ENCODE data around the gene BCAS3. TPM values are rescaled to one million over a fixed set of nuclear protein-coding genes. Genes with fewer than 3 reads are reported as not detected.

The BCAS3 gene
- total RNA-seq, 1 donor from 2014 or later, result 64.9 TPM

DNA sequence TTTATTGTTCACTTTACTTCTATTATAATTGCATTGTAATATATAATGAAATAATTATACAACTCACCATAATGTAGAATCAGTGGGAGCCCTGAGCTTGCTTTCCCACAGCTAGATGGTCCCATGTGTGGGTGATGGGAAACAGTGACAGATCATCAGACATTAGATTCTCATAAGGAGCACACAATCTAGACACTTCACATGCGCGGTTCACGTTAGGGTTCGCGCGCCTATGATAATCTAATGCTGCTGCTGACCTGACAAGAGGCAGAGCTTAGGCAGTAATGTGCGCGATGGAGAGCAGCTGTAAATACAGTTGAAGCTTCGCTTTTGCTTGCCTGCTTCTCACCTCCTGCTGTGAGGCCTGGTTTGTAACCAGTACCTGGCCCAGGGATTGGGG, 40.2 kb downstream of the BCAS3 start:
- Mint-ChIP-seq H3K27me3 (ENCODE audit: low read depth) (no peaks in the 10 kb centered on the region), H3K27ac (no peak overlapping the region), H3K4me1 (peaks cover 10% of the 10 kb centered on the region), H3K4me3 (no peak overlapping the region), H3K9me3 (no peaks in the 10 kb centered on the region), H3K36me3 (peaks cover 1% of the 10 kb centered on the region)
- TF ChIP-seq, protein P1, sequence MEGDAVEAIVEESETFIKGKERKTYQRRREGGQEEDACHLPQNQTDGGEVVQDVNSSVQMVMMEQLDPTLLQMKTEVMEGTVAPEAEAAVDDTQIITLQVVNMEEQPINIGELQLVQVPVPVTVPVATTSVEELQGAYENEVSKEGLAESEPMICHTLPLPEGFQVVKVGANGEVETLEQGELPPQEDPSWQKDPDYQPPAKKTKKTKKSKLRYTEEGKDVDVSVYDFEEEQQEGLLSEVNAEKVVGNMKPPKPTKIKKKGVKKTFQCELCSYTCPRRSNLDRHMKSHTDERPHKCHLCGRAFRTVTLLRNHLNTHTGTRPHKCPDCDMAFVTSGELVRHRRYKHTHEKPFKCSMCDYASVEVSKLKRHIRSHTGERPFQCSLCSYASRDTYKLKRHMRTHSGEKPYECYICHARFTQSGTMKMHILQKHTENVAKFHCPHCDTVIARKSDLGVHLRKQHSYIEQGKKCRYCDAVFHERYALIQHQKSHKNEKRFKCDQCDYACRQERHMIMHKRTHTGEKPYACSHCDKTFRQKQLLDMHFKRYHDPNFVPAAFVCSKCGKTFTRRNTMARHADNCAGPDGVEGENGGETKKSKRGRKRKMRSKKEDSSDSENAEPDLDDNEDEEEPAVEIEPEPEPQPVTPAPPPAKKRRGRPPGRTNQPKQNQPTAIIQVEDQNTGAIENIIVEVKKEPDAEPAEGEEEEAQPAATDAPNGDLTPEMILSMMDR (IDR thresholded peaks at IDR 0.05; ENCODE audit: unreplicated experiment), result no peak
- DNase-seq (ENCODE audit: low spot score in 2 of 2, unreplicated experiment in 2 of 2), result no peak

DNA sequence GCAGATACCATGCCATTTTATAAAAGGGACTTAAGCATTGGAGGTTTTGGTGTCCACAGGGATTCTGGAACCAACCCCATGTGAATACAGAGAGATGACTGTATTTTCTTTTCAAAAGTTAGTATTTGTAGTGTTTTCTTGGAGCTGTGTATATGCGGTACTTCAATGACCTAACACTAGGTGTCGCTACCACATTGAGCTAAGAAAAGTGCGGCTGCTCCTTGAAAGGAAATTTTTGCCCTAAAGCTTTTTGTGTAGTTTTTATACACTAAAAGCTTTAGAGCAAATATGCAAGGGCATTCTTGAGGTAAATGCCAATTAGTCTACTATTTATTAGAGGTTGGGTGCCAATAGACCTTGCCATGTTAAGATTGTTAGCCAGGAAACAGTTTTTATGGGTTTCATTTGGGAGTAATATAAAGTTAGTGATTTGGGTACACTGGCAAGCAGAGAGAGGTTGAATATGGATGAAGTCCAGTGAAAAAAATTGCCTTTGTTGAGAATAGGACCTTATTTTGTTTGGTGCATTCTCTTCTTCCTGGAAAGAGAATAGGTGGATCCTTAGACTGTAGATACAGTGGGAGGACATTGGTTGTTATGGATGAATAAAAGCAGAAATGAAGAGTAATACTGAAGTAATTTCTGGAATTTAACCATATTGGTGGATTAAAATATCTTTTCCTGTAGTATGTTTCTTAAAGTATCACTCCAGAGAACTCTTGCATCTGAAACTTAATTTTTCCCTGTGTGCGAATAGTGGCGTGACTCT, 43.3 kb downstream of the BCAS3 start:
- TF ChIP-seq, protein P1 (IDR thresholded peaks at IDR 0.05; ENCODE audit: unreplicated experiment), result peak; percentile 93
- Mint-ChIP-seq H3K27me3 (ENCODE audit: low read depth) (no peaks in the 10 kb centered on the region), H3K4me3 (no peak overlapping the region), H3K9me3 (no peaks in the 10 kb centered on the region), H3K36me3 (no peaks in the 10 kb centered on the region), H3K27ac (peak overlapping the region; percentile 90), H3K4me1 (peaks cover 10% of the 10 kb centered on the region)
- DNase-seq (ENCODE audit: low spot score in 2 of 2, unreplicated experiment in 2 of 2), result peak in 1 of 2 experiments; percentile 42

DNA sequence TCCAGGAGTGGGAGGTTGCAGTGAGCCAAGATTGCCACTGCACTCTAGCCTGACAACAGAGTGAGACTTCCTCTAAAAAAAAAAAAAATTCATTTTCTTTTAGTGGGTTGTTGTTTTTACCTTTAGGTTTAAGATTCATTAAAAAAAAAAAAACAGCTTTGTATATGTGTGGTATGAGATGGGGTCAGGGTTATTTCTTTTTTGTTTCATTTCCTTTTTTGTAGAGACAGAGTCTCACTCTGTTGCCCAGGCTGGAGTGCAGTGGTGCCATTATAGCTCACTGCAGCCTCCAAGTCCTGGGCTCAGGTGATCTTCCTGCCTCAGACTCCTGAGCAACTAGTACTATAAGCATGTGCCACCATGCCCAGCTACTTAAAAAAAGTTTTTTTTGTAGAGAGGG, 47.0 kb downstream of the BCAS3 start:
- no peak for DNase-seq (ENCODE audit: low spot score in 2 of 2, unreplicated experiment in 2 of 2)
- Mint-ChIP-seq H3K9me3 (peaks cover 3% of the 10 kb centered on the region), H3K4me1 (peaks cover 11% of the 10 kb centered on the region), H3K27me3 (ENCODE audit: low read depth) (no peaks in the 10 kb centered on the region), H3K27ac (no peak overlapping the region), H3K4me3 (no peak overlapping the region), H3K36me3 (peaks cover 2% of the 10 kb centered on the region)
- TF ChIP-seq, protein P1 (IDR thresholded peaks at IDR 0.05; ENCODE audit: unreplicated experiment), result no peak

DNA sequence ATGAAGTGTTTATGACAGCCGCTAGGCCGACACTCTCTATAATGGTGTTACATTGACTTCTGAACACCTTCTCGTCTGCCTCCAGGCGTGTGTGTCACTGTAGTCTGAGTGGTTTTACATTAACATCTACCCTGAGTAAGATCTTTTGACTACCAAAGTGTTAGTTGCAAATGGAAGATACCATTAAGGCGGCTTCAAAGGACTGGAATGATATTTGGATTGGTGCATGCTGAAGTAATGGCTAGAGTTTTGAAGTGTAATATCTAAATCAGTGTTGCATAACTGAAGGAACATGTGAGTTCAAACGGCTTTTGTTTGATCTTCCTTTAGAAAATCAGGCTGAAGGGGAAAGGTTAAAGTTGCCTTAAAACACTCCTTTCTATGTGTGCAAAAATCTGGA, 52.2 kb downstream of the BCAS3 start:
- Mint-ChIP-seq H3K27ac (peak overlapping the region; percentile 17), H3K4me1 (peaks cover 9% of the 10 kb centered on the region), H3K9me3 (peaks cover 16% of the 10 kb centered on the region), H3K4me3 (no peak overlapping the region), H3K27me3 (ENCODE audit: low read depth) (no peaks in the 10 kb centered on the region), H3K36me3 (peaks cover 10% of the 10 kb centered on the region)
- no peak for DNase-seq (ENCODE audit: low spot score in 2 of 2, unreplicated experiment in 2 of 2)
- TF ChIP-seq, protein P1 (IDR thresholded peaks at IDR 0.05; ENCODE audit: unreplicated experiment), result no peak

DNA sequence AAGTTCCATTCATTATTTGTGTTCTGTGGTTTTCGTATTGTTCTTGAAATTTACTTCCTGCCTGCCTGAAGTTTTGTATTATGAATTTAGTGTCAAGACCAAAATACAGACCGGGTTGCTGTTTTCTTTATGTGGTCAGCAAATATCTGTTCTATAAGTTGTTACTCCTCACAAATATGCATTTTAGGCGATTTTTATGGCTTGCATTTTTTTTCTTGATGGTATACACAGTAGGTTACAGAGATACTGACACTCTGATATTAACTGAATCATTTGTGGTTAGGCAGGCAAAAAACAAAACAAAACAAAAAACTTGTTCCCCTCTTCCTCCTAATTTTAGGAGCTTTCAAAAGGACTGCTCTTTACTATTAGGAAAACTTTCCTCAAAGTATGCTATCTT, 52.6 kb downstream of the BCAS3 start:
- Mint-ChIP-seq H3K27me3 (ENCODE audit: low read depth) (no peaks in the 10 kb centered on the region), H3K4me3 (no peak overlapping the region), H3K4me1 (peaks cover 9% of the 10 kb centered on the region), H3K27ac (peak overlapping the region; percentile 17), H3K36me3 (peaks cover 10% of the 10 kb centered on the region), H3K9me3 (peaks cover 20% of the 10 kb centered on the region)
- DNase-seq (ENCODE audit: low spot score in 2 of 2, unreplicated experiment in 2 of 2), result no peak
- TF ChIP-seq, protein P1 (IDR thresholded peaks at IDR 0.05; ENCODE audit: unreplicated experiment), result no peak
